M059J (cell line): ENCODE results near the gene ZBTB7A. TPM values are rescaled to one million over a fixed set of nuclear protein-coding genes. Genes with fewer than 3 reads are reported as not detected.
A peak's percentile ranks its signal among the peaks of the same experiment; 100 is the strongest.

Experiments
- DNase-seq: peaks from one replicate; pipeline ENCODE4 v3.0.0-alpha.2; 2012; ENCODE audit warnings: low read depth
- total RNA-seq: library from RNA; depleted of rRNA; stranded (reverse); fragments of >200 nt; shearing (Covaris generic); gene quantifications from 2 replicates; pipeline ENCODE4 v1.2.3, GENCODE V29; 2014

The ZBTB7A gene
- total RNA-seq, 1 experiment from 2014 or later: 17.7 TPM

DNA sequence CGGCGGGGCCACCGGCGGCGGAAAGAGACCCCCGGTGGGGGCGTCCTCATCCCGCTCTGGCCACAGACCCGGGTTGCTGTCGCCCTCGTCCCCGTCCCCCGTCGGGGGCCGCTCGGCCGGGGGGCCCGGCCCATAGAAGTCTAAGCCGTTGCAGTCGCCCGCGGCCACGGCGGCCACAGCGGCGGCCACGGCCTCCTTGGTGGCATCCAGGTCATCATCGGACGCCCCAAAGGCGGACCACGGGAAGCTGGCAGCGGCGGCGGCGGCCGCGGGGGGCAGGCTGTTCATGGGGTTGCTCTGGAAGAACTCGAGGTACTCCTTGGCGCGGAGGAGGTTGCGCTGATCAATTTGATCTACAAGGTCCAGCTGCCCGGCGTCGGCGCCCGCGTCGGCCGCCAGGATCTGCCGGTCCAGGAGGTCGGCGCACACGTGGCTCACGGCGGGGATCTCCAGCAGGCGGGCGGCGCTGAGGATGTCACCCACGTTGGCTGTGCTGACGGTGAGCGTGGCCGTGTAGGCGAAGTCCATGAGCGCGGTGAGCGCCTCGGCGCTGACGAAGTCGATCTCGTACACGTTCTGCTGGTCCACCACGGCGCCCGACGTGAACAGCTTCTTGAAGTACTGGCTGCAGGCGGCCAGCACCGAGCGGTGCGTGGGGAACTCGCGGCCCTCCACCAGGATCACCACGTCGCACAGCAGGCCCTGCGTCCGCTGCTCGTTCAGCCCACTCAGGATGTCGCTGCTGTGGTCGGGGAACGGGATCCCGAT lies 12.1 kb downstream of the ZBTB7A start:
- no peak for DNase-seq

DNA sequence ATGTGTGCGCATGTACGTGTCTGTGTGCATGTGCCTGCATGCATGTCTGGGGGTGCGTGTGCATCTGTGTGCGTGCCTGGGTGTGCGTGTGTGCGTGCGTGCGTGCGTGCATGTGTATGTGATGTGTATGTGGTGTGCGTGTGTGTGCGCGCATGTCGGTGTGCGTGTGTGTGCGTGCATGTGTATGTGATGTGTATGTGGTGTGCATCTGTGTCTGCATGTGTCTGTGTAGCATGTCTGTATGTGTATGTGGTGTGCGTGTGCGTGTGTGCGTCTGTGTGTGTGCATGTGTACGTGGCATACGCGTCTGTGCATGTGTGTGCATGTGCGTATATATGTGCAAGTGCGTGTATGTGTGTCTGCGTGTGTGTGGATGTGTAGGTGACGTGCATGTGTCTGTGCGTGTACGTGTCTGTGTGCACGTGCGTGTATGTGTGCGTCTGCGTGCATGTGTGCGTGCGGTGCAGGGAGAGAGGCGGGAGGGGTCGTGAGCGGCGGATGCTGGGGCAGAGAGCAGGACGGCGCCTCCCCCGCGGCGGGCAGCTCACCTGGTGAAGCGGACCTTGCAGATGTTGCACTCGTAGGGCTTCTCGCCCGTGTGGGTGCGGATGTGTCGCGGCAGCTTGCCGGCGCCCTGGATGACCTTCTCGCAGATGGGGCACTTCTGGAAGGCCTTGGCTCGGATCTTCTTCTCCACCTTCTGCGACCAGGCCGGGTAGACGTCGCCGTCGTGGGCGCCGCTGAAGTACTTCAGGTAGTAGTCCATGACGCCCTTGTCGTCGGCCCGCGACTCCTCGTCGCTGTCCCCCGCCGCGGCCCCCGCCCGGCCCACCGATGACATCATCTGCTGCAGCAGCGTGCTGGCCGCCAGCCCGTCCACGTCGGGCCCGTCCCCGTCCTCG lies 13.0 kb downstream of the ZBTB7A start:
- DNase-seq: no peak

DNA sequence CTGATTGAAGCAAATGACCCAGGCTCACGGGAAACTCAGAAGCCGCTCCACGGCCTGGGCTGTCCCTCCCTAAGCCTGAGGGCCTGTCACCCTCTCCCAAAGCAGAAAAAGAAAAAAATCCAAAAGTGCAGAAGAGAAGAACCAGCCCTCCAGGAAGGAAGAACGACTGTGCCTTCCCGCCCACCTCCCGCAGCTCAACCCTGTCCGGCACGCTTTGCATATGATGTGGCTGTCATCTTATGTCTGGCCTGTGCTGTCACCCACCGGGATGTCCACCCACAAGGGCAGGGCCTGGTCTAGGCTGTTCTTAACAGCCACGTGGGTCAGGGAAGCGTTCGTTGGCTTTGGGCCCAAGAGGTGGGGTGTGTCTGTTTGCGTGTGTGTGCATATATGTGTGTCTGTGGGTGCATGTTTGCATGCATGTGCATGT lies 13.7 kb downstream of the ZBTB7A start:
- no peak for DNase-seq

DNA sequence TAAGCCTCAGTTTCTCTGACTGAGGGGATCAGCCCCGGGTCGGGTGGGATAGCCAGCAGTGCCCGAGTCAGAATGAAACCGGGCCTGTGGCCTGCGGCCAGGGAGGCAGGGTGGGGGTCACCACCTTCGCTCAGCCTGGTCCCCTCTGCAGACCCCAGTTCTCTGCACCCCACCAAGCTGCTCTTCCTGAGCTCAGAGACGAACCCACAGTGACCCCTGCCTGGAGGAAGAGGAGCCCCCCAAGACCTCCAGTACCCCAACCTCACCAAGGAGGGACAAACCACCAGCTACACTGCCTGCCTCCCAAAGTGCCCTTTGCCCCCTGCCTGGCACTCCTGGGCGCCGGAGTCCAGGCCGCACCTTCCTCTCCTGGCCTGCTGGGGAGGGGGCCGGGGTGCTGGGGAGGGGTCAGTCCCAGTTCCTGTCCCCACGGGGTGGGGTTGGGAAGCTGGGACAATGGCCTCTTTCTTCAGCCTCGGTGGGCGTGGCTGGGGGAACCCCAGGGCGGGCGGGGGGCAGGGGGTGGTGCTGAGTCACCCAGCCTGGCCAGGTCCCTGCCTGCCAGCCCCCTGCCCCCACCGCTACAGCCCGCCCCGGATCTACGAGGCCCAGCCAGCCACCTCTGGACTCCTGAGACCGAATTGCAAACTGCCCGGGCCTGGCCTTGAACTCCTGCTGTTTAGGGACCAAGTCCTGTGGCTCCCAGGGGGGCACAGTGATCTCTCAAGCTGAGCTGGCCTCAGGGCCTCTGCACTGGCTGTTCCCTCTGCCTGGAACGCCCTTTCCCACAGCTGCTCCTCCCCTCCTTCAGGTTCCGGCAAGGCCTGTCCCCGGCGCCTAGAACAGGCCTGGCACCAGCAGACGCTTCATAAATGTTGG lies 14.3 kb downstream of the ZBTB7A start:
- DNase-seq: peak; percentile 33

DNA sequence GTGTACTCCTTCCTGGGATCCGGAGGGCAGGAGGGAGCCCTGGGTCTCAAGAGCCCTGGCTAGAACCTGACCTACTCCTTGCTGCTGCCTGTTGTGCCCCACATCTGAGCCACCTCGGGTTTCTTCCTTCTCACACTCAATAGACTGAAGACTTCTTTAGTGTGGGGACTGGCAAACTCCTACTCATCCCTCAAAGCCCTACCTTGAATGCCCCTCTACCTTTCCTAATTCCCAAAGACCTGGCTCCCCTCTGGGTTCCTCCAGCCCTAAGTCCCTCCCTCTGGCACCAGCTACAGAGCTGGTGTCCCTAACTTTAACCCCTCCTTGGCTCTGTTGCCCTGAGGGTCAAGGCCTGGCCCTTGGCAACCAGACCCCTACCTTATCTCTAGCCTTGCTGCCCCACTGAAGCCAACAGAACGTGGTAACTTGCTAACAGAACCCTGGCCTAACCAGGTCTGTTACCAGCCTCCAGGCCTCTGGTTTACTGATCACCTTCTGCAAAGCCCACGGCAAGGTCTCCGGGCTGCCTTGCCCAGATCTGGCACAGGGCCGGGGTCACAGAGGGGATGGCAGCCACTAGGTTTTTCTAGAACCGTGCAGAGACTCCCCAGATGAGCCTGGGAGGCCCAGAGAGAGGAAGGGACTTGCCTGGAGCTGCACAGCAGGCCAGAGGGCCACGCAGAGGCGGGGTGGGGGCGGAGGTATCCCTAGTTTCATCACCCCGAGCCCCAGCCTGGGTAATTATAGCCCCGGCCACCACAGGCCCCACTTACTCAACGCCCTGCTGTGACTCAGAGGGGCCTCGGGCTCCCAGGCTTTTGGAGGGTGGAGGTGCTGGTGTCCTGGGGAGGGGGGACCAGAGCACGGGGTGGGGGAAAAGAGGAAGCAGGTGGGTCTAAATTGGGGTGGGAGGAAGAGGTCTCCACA lies 15.3 kb downstream of the ZBTB7A start:
- peak; percentile 57 for DNase-seq

DNA sequence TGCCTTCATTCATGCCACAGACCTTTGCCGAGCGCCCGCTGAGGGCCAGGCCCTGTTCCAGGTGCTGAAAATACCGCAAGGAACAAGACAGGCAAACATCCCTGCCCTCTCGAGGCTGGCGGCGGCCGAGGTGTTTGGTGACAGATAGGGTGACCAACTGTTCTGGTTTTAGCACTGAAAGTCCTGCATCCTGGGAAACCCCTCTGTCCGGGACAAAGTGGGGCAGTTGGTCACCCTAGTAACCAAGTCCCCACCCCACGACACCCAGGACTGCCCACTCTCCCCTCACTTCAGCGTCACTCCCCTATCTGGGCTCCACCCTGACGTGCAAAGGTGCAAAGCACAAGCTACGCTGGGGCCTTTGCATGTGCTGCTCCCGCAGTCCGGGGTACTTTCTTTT lies 17.3 kb downstream of the ZBTB7A start:
- no peak for DNase-seq

DNA sequence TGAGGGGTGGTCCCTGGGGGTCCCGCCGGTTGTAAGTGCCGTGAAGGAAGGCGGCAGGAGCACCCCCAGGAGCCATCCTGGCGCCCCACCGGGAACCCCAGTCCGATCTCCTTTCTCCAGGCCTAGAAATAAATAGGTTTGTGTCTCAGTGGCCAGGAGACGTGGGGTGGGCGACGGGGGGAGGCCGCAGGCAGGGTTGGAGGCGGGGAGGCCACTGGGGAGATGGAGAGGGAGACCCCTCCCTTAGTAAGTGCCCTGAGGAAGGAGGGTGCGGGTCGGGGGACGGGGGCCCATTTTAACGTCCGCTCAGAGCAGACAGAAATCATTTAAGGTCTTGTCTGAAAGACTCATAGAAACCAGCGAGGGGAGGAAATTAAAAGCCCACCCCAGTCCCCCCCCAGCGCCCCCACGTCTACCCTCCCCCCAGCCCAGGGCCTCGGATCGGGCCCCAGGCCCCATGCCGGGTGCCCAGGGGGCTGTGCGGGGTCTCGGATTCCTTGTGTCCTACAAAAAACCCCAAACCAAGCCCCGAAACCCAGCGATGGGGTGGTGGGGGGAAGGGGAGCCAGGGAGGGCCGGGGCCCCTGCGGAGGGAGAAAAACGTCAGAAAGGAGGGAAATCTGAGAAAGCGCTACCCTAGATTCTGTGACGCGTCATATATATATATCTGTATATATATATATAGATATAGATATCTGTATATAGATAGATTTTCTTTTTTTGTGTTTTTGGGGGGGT lies 19.6 kb downstream of the ZBTB7A start:
- no peak for DNase-seq

DNA sequence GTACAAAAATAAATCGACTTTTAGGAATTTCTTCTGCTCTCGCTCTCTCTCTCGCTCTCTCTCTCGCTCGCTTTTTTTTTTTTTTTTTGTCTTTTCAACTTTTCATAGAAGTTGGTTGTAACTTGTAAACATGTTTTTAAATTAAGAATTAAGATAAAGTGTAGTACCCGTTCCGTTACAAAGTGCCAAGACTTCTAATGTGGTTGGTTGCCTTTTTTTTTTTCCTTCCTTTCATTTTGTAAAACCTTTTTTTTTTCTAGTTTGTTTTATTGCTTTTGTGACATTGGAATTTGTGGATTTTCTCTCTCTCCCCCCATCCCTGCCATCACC lies 20.4 kb downstream of the ZBTB7A start:
- DNase-seq: no peak

DNA sequence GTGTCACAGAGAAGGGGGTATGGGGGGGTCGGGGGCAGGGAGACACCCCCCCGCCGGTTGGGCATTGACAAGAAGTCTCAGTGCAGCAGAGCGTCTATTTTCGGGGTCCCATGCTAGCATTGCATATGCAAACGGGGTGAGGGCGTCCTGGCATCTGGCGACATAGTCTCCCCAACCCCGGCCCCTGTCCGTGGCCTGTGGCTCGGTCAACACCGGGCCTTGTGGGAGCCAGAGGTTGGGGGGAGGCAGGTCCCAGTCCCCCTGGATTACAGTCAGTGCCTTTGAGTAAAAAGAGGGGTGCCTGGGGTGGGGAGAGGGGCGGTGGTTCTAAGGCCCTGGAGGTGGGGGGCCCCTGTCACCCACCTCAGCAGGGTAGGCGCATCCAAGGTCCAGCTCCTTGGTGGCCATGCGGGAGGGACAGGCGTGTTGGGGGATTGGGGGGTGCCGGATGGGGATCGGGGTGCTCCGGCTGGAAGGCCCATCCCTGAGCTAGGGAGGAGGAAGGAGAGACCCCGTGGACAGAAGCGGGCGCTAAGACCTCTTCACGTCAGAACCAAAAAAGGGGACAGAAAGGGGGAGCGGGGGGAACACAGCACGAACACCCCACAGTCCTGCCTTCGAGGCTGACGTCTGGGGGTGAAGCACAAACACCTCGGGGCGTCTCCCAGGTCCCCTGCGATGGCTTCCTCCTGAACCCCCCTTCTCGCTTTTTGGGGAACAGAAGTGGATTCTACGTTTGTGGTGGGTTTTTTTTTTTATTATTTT lies 20.9 kb downstream of the ZBTB7A start:
- DNase-seq: no peak

DNA sequence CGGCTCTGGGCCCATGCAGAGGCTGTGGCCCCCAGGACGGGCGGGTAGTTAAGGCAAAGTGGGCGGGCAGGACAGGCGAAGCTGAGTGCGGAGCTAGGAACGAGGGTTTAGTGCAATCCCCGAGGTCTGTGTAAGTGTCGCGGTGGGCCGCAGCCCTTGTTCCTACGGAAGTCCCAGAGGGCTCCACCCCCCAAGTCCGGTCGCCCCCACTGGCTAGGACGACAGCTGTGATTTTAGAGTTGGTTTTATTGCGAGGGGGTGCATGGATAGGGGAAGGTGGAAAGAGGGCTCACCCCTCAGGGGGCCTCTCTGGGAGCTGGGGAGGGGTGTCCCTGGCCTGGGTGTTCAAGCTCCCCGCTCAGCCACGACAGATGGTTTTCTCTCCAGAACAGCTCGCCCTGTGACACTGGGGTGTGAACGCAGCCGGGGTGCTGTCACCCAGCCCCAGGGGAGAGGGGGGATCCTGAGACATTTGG lies 21.7 kb downstream of the ZBTB7A start:
- no peak for DNase-seq

DNA sequence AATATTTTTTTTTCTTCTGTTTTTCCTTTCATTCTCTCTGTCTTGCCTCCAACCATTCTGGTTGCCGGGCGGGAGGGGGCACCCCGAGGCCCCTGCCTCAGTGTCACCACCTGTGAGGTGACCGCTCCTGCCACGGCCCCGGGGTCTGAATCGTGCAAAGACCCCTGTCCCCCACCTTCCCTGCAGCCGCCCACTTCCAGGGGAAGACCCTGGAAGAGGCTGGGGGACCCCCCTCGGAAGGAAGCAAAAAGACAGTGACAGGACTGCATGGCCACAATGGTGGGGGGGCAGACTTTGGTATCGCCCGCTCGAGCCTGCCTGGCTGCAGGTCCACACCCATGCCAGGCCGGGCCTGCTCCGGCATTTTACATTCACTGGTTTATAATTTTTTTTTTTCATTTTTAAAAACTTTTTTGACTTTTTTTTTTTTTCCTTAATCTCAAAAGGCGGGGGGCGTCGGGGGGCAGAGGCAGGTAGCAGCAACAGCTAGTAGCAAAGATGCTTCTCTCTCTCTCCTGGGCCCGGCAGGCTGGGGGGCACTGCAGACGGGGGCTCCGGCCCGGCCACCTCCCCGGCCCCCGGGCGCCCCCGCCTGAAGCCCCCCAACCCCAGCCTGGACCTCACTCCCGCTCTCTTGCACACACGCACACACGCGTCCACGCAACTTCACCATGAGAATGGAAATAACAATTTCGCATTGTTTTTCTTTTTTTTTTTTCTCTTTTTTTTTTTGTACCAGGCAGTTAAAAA lies 22.6 kb downstream of the ZBTB7A start:
- DNase-seq: no peak

DNA sequence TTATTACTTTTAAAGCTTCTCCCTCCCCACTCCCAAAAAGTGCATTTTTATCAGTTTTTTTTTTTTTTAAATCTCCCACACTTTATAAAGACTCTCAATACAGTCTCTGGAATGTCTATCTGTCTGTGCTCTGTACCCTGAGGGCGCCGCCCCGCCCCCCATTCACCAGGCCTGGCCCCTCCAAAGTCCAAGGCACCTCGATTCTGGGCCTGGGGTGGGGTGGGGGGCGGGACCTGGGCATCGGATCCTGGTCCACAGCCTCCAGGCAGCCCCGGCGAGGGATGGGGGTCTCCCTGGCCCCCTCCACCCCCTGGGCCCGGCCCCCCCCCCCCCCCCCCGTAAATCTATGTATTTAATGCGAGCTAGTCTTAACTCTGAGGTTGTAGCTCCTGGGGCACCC lies 23.3 kb downstream of the ZBTB7A start:
- no peak for DNase-seq

DNA sequence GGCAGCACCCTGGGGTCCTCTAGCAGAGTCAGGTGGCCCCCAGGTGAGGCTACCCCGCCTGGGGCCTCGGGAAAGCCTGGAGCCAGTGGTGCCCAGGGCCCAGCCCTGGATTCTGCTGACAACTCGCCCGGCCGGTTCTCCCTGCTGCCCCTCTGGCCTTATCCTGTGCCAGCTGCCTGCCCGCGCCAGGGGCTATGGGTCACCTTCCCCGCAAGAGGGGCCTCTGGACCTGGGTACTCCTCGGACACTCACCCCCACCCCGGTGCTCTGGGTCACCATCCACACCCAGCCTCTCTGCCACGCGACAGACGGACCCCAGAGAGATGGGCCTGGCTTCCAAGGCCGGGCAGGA lies 24.0 kb downstream of the ZBTB7A start:
- DNase-seq: no peak

DNA sequence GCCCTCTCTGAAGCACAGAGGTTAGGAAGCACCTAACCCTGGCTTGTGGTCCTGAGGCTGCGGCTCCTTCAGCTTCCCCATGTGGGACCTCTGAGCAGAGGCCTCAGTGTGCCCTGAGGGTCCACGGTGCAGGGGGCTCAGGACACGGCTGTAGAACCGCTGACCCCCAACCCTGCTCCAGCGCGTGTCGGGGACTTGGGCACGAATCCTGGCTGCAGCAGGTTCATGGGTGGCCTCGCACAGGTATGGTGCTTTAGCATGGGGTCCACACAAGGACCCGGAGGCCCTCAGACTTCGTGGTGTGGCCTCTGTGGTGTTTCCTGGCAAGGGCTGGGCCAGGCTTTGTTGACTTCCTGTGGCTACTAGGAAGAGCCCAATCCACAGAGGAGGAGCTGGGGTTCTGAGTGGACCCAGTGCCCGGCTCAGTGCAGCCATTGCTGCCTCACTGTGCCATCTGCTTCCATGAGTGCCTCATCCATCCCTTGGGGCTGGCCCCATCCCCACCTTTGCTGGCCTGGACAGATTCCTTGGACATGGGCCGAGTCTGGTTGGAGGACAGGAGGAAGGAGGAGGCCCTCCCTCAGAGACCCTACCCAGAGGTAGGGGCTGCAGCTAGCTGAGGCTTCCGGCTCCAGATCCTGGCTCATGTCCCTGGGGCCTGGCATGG lies 24.5 kb downstream of the ZBTB7A start:
- DNase-seq: no peak

DNA sequence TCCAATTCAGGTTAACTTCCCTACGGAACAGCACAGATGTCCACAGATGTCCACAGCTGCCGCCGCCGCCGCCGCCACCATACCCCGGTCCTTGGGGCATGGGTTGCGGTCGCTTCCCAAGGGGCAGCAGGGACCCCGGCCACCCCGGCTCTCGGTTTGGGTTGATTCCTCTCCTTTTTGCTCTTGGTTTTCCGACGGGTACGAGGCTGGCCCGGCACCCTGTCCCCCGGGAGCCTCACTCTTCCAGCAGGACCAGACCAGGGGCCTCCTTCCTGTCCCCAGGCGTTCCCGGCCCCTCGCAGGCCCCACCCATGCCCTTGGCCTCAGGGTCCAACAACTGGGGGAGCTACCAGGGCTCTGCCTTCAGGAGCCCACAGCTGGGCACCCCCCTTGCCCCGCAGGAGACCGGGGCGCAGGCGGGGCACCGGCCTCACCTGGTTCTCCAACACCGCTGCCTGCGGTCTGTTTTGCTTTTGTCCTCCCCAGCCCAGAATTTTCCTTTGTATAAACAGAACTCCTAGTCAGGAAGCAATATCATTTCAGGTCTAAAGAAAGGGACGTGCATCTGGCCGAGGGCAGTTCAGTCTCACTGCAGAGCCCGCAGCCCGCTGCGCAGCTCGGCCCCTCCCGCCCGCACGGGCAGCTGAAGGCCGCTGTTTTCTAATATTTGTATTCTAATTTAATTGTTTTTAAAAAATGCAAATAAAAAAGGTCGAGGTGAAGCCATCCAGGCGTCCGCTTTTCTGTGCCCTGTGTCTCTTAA lies 27.9 kb downstream of the ZBTB7A start:
- DNase-seq: no peak

DNA sequence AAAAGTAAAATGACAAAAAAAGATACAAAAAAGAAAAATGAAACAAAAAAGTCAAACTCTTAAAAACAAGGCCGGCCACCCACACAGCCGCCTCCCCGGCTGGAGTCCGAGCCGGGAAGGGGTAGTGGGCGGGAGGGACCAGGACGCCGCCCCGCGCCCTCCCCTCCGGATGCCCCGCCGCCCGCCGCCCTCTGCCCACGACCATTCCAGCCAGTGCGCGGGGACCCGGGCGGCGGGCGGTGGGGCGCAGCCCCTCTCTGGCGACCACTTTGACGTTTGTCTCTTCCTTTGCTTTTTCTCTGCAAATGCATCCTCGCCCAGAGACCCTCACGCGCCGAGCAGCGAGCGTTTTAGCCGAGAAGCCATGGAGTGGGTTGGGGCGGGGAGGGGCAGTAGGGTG lies 28.6 kb downstream of the ZBTB7A start:
- DNase-seq: no peak

DNA sequence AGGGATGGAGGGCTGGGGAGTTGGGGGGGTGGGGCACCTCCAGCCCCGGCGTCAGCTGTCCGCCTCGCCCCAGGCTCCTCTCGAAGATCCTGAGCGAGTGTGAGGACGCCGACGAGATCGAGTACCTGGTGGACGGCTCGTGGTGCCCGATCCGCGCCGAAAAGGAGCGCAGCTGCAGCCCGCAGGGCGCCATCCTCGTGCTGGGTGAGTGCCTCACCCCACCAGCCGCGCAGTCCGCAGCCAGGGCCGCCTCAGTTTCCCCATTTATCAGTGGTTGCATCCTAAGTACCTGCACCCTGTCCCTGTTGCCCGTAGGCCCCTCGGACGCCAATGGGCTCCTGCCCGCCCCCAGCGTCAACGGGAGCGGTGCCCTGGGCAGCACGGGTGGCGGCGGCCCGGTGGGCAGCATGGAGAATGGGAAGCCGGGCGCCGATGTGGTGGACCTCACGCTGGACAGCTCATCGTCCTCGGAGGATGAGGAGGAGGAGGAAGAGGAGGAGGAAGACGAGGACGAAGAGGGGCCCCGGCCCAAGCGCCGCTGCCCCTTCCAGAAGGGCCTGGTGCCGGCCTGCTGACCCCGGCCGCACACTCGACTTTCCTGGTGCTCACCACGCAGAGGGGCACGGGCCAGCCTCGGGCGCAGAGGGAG lies 29.3 kb downstream of the ZBTB7A start:
- no peak for DNase-seq
